K562 (cell line): ENCODE measurements around the gene ERP44. TPM values are rescaled to one million over a fixed set of nuclear protein-coding genes. Genes with fewer than 3 reads are reported as not detected.
A peak's percentile ranks its signal among the peaks of the same experiment; 100 is the strongest.

Source experiments
- BRCA1 ChIP-seq, 2 experiments: fragments of 450-650 bp in 1 of 2; sonication (generic) in 1 of 2; formaldehyde crosslinking in 1 of 2; IDR thresholded peaks; 2 replicates each; pipeline versions ENCODE4 v1.5.0 to v1.6.1; 2017 to 2020; ENCODE audit warnings: mild to moderate bottlenecking in 1 of 2, missing genetic modification reagents in 1 of 2
- EGR1 ChIP-seq: fragments of 450-650 bp; conservative IDR thresholded peaks from 2 replicates; pipeline ENCODE4 v1.6.1; 2017; ENCODE audit warnings: mild to moderate bottlenecking
- HNRNPUL1 ChIP-seq: fragments of 200-400 bp; formaldehyde crosslinking; IDR thresholded peaks from 2 replicates; pipeline ENCODE4 v1.6.1; 2017; ENCODE audit warnings: low read length
- ILK ChIP-seq: fragments of 450-650 bp; IDR thresholded peaks from 2 replicates; pipeline ENCODE4 v1.6.1; 2016; ENCODE audit warnings: missing genetic modification characterization, low read depth, mild to moderate bottlenecking, missing compliant biosample characterization, moderate library complexity, borderline replicate concordance
- NFIC ChIP-seq: fragments of 450-650 bp; IDR thresholded peaks from 2 replicates; pipeline ENCODE4 v1.6.1; 2017; ENCODE audit warnings: mild to moderate bottlenecking, inconsistent platforms
- RFX7 ChIP-seq: fragments of 250-450 bp; sonication (Bioruptor Pico); IDR thresholded peaks from 2 replicates; pipeline ENCODE4 v1.5.1; 2021; ENCODE audit warnings: mild to moderate bottlenecking
- SRSF3 ChIP-seq: fragments of 200-400 bp; formaldehyde crosslinking; IDR thresholded peaks from 2 replicates; pipeline ENCODE4 v1.6.1; 2016; ENCODE audit warnings: mild to moderate bottlenecking, low read length, moderate library complexity; ENCODE audit not compliant: insufficient read depth
- ZNF121 ChIP-seq: sonication (generic); formaldehyde crosslinking; conservative IDR thresholded peaks from 2 replicates; pipeline ENCODE4 v1.8.0; 2022; ENCODE audit warnings: missing genetic modification reagents
- ZNF146 ChIP-seq: IDR thresholded peaks from one replicate; pipeline ENCODE4 v1.6.1; 2018; ENCODE audit warnings: missing compliant biosample characterization; ENCODE audit not compliant: unreplicated experiment
- ZNF318 ChIP-seq, 2 experiments: fragments of 450-650 bp; IDR thresholded peaks; 2 replicates each; pipeline ENCODE4 v1.6.1; 2016; ENCODE audit warnings: mild to moderate bottlenecking in 2 of 2, borderline replicate concordance in 1 of 2, low read depth in 1 of 2, moderate library complexity in 1 of 2
- polyA plus RNA-seq, 8 experiments: library from polyadenylated mRNA; depleted of rRNA in 4 of 8; stranded (reverse) in 5 of 8; unstranded in 3 of 8; fragments of >200 nt; fragmentation: Nextera tagmentation in 2 of 8; fragmentation: Illumina TruSeq in 1 of 8; extraction: Ambion mirVana in 2 of 8; extraction: Trizol in 1 of 8; gene quantifications; 2 replicates each; pipeline versions ENCODE4 v1.2.1 to v1.2.3, GENCODE V29; 2011 to 2014; ENCODE audit warnings: inconsistent platforms in 1 of 8, missing spikeins in 1 of 8
- total RNA-seq, 7 experiments: library from RNA; depleted of rRNA in 6 of 7; stranded (reverse); fragments of >200 nt in 6 of 7; fragmentation: Illumina TruSeq in 2 of 7; extraction: Trizol in 2 of 7; gene quantifications; 2 replicates each; pipeline versions ENCODE4 v1.2.1 to v1.2.3, GENCODE V29; 2011 to 2021; ENCODE audit warnings: low replicate concordance in 1 of 7
- TF ChIP-seq, protein P1 (sequence below), 2 experiments: fragments of 450-650 bp in 1 of 2; sonication (generic) in 1 of 2; formaldehyde crosslinking in 1 of 2; IDR thresholded peaks in 1 of 2; conservative IDR thresholded peaks in 1 of 2; 2 replicates each; pipeline versions ENCODE4 v1.6.1 to v1.8.1; 2016 to 2023; ENCODE audit warnings: mild to moderate bottlenecking in 2 of 2, moderate library complexity in 2 of 2, inconsistent platforms in 1 of 2, missing genetic modification reagents in 1 of 2
- TF ChIP-seq, protein P2 (sequence below): fragments of 250-450 bp; sonication (Bioruptor Pico); IDR thresholded peaks from 2 replicates; pipeline ENCODE4 v1.5.0; 2021; ENCODE audit warnings: mild to moderate bottlenecking, moderate library complexity

The ERP44 gene
- total and polyA plus RNA-seq, 9 of the 15 experiments (the other 6 are each of a cell fraction or from before 2014, with no cell fraction given): 9.2 to 23.4 (median 13.6) TPM

DNA sequence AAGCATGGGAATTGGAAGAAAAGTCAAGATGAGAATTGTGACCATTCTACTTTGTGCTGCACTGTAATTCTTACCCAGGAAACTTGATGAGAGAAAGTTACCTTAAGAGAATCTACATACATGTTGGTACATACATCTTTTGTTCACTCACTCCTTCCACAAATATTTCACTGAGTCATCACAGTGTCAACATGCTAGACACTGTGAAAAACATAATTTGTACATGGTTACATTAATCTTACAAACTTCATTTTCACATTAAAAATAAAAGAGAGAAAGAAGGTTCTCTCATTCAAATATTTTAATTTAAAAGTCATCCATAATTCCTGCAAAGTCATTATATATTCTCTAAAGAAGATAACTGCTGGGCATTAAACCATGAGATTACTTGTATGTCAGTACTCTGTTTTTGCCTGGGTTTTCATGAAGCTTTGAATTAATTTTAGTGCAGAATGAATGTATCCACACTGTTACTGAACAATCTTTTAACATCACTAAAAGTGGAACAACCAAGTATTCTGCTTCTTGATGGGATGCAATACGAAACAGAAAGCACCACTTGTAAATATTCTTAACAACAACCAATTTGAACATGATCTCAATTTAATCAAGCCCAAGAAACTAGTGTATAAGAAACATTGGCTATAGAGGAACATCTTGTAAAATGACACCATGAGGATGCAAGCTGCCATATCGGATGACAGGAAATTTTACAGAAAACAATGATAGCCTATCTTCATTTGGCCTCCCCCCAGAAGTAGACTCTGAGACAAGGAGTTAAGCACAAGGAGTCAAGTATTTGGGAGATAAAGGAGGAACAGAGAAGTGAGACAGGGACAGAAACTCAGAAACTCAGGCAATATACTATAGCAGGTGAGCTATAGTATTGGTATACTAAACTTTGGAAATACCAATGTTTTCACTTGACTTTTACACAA, 28.4 kb downstream of the ERP44 start (continued):
- no peak for TF ChIP-seq ZNF318 (IDR thresholded peaks at IDR 0.05; ENCODE audit: borderline replicate concordance in 1 of 2, low read depth in 1 of 2)
- TF ChIP-seq BRCA1 (IDR thresholded peaks at IDR 0.05): no peak
- TF ChIP-seq BRCA1 (CRISPR knock-in tag; IDR thresholded peaks at IDR 0.05): no peak
- no peak for TF ChIP-seq ILK (tag)
- TF ChIP-seq NFIC: peak; percentile 88
- TF ChIP-seq, protein P1, sequence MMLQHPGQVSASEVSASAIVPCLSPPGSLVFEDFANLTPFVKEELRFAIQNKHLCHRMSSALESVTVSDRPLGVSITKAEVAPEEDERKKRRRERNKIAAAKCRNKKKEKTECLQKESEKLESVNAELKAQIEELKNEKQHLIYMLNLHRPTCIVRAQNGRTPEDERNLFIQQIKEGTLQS (IDR thresholded peaks at IDR 0.05): no peak; the same call in 1 of the 2 replicates
- TF ChIP-seq, protein P1 (CRISPR knock-in tag; conservative IDR thresholded peaks at IDR 0.05): no peak
- no peak for TF ChIP-seq ZNF121
- no peak for TF ChIP-seq EGR1
- TF ChIP-seq SRSF3: no peak
- TF ChIP-seq, protein P2, sequence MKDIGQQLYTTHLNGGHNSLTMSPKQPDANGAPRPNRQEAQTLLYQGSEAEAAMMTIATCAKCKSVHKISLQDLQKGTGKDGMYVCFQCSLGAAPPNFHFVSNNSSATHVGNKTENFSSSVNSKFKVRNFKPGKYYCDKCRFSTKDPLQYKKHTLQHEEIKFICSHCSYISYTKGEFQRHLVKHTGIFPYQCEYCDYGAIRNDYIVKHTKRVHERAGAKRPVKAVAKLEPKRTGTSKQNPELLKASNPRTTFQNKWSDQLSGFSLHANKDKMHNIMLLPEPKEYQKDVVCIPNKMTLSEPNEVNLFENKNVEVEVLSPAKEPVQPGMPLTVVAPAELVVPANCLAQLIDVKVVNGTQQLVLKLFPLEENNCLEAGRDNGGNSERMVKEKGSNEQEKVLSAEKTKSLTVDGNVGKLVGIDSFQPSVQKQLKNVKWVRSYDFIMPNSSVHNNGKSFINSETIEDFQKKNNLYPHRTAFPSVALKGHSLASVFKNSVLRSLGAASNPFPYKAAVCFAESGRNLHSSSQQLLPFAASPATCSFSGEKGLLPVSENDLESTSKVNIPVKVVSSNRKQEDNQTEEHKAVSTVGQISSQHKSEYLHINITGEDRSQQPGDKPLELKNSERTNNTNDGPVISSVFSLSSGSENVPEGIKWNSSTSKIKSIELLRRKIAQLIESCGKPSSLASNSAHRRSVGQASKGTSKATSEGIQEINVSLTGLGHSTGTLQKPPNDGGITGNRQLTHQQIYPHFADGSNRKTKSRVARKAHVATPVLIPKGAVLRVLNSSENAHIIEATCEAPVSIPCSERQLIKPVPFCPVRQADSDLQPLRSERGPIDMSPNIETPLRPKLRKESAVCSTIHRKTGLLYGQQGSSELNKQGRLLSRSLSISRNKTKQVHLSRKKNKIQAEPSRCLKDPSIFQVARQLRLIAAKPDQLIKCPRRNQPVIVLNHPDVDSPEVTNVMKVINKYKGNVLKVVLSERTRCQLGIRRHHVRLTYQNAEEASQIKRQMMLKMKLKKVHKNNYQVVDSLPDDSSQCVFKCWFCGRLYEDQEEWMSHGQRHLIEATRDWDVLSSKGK (CRISPR knock-in tag): no peak
- no peak for TF ChIP-seq ZNF146 (CRISPR knock-in tag)
- TF ChIP-seq HNRNPUL1: no peak
- no peak for TF ChIP-seq RFX7
